OCI-M2 (cell line): ENCODE results near the gene TESMIN.

Experiments used
- DNase-seq: peaks from one replicate; lab custom pipeline; 2025; ENCODE audit not compliant: unreplicated experiment; lab: John Stamatoyannopoulos, UW

The TESMIN gene

DNA sequence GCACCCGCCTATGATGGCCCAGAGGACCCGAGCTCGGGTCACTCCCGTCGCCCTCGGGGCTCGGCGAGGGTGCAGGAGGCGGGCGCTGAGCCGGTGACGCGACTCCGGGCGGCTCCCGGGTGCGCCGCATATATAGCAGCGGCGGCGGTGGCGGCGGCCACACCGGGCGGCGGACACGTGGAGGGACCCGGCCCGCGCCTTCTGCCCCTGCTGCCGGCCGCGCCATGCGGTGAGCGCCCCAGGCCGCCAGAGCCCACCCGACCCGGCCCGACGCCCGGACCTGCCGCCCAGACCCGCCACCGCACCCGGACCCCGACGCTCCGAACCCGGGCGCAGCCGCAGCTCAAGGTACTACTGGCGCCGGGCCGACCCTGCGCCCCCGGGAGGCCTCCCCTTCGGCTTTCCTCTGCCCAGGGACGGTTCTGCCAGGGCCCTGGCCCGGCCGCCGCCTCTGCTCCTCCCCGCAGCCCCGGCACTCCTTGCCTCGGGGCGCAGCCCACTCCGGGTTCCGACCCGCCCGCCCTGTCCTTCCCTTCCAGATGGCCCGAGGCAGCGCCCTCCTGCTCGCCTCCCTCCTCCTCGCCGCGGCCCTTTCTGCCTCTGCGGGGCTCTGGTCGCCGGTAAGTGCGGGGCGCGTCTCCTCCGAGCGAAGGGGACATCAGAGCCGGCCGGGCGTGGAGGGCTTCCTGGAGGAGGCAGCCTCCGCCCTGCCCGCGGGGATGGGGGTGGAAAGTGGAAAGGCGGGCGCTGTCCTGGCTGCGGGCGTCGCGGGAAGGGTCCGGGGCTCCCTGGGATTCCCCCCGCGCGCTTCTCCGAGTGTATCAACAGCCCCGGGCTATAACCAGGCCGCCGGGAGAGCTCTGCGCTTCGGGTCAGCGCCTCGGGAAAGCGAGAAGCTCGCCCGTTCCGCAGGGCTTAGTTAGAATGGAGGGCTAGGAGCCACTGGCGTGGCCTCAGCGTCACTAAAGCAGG is 66.6 kb downstream of the TESMIN start, which contains the start of gene GAL:
Gene GAL, plus strand, starts transcription at position 160 of the 972 bp plus-strand sequence. Its CDS starts 380 bp downstream, at position 540.
- DNase-seq: no peak

GRCh38 chr11:68683536-68684384 is 67.6 kb downstream of the TESMIN start:
- DNase-seq: no peak

- DNase-seq: no peak
Measured at GRCh38 chr11:68683121-68683520, 68.2 kb downstream of the TESMIN start.

GRCh38 chr11:68682531-68682961 is 68.8 kb downstream of the TESMIN start:
- DNase-seq: no peak

- no peak for DNase-seq
Measured at GRCh38 chr11:68680541-68681231, 70.6 kb downstream of the TESMIN start.

DNA sequence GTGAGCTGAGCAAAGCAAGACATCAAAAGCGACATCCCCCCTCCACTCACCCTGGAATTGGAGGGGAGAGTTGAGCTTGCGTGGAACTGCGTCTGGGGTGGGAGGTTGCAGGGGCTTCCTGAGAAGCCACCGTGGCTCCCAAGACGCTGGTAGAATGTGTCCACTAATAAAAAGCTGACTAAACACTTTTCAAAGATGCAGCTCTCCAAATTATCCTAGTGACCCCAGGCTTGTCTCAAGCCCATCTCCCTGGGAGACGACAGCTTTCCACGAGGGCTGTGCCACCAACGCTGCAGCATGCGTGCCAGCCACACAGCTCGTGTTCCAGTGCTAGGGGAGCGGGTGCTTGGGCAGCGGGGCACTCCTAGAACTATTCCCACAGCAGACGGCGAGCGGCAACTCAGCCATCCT is 73.3 kb downstream of the TESMIN start:
- DNase-seq: no peak

DNA sequence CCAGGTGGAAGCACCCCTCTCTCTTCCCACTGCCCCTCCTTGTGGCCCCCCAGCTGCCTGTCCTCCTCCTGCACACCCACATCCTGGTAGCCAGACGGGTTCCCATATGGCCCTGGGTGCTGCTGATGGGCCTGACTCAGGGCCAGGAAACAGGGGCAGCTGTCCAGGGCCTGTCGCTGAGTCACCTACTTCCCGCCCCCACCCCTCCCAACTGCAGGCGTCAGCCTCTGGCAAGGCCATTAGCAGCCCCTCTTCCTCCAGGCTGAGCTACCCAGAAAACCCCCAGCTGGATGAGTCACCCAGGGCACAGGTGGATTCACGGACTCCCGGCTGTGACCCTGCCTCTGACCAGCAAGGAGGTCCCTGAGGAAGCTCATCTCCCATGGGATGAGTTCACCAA is 73.9 kb downstream of the TESMIN start:
- DNase-seq: no peak

- no peak for DNase-seq
Measured at GRCh38 chr11:68674461-68674860, 76.9 kb downstream of the TESMIN start.

DNA sequence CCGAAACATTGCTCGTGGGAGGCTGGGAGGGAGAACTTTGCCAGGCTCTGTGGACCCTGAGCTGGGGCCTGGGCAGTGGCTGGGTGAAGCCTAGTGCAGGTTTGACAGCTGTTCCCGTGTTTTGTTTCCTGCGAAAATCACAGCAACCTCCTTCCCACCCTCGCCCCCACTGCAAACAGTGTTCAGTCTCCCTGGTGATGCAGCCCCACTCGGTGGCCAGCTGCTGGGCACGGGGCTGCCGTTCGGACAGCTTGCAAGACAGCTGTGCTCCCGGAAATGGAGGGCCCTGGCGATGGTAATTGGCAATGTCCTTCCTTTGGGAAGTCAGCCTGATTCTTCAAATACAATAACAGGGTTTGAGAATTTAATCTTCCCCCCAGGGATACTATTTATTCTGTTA is 77.3 kb downstream of the TESMIN start:
- no peak for DNase-seq

DNA sequence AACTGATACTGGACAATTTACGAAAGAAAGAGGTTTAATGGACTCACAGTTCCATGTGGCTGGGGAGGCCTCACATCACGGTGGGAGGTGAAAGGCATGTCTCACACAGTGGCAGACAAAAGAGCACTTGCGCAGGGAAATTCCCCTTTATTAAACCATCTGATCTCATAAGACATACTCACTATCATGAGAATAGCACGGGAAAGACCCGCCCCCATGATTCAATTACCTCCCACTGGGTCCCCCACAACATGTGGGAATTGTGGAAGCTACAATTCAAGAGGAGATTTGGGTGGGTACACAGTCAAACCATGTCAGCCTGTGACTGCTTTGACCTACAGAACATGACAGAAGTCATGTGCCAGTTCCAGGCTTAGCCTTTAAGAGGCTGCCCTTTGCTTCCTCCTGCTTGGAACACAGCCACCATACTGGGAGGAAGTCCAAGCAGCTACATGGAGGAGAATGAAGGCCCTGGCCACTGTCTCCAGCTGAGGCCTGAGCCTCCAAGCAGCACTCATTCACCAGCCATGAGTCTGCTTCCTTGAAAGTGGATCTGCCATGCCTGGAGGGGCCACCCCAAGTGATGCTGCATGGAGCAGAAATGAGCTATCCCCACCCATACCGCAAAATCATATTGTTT is 77.9 kb downstream of the TESMIN start:
- no peak for DNase-seq

DNA sequence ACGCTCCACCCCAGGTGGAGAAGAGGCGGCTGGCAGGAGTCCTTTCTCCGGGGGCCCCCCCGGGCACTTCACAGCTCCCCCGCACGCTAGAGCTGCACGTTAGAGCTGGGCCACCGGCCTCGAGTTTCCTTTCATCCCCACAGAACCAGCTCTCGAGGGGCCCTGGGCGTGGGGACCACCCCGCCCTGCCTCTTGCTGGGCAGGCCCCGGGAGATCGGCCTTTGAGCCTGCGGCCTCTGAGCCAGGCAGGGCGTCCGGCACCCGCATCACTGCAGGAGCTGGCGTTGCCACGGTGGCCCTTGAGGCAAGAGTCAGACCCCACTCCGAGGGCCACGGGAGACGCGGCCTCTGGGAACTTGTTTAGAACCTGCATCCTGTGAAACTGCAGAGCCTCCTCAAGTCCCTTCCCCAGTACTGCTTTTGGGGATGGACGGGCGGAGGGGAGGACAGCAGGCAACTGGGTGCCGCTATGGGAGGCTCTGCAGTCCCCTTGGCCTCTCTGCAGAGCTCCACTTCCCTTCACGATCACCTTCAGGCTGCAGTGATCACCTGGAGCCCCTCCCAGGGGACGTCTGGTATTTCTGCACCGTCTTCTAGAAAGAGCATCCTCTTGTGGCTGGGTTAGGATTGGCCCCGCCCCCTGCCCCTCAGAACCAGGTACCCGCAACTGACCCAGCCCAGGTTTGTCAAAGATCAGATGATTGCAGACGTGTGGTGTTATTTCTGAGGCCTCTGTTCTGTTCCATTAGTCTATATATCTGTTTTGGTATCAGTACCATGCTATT is 80.9 kb downstream of the TESMIN start:
- no peak for DNase-seq

- no peak for DNase-seq
Measured at GRCh38 chr11:68669301-68670090, 81.8 kb downstream of the TESMIN start.

GRCh38 chr11:68667511-68668500 is 83.5 kb downstream of the TESMIN start:
- no peak for DNase-seq

DNA sequence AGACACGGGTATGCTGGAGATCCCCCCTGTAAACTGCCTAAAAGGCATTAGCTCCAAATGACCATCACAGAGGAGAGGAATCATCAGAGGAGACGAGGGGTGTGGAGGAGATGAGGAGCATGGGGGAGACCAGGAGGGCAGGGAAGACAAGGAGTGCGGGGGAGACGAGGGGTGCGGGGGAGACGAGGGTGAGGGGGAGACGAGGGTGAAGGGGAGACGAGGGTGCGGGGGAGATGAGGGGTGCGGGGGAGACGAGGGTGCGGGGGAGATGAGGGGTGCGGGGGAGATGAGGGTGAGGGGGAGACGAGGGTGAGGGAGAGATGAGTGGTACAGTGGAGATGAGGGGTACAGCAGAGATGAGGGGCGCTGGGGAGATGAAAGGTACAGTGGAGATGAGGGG is 84.5 kb downstream of the TESMIN start:
- DNase-seq: no peak

DNA sequence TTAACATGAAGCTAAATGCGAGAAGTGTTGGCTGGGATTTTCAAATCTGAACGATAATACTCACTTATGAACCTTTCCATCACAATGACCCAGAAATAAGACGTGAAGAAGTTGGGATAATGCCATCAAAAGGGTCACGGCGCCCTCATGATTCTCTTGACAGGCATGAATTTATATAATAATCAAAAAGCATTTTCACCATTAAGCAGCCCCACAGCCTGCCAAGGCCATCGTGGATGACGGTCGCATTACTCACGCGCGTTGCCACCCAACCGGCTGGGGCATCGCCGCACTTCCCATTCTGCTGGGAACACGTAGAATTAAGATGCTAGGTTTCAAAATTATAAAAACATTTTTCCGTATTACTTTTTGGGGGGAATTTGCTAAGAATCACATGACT is 85.9 kb downstream of the TESMIN start:
- DNase-seq: no peak

DNA sequence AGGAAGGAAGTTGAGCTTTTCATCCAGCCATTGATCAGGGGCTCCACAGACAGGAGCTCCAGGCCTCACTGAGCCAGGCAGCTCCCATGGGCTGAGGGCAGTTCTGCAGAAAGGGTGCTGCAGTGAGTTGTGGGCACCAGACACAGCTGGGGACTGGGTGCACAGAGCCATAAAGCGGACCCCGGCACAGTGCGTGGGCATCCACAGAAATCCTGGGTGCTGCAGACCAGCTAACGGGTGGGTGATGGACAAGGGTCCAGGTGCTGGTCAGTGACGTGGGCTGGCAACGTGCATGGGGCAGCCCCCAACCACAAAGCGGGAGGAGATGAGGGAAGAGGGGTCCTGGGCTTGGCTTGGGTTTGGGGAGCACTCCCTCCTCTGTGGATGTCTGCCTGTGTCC is 86.4 kb downstream of the TESMIN start:
- no peak for DNase-seq

GRCh38 chr11:68664141-68664540 is 87.2 kb downstream of the TESMIN start:
- no peak for DNase-seq

DNA sequence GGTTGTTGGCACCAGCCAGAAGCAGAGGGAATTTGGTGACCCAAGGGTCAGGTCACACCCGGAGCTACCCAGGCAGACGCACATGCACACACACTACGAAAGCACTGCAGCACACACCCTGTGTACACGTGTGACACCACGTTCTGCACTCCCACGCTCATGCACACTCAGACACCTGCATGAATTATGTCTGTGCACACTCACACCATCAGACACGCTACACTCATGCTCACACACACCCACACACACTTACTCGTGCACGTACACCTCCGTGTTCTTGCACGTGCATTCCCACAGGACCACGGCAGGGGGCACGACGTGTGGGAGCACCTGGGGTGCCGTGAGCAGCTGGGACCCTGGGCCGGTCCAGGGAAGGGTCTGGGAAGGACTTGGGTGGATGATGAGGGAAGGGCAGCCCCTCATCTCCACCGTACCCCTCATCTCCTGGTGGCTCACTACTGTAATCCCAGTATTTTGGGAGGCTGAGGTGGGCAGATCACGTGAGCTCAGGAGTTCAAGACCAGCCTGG is 87.8 kb downstream of the TESMIN start:
- DNase-seq: no peak
